Esophagus squamous epithelium (tissue), 5 donors: Measurements from ENCODE around the gene PTCHD4. TPM values are rescaled to one million over a fixed set of nuclear protein-coding genes. Genes with fewer than 3 reads are reported as not detected.

Source experiments
- DNase-seq: peaks from one replicate; lab custom pipeline; 2025; lab: John Stamatoyannopoulos, UW
- H3K27ac ChIP-seq, 4 donors: fragments of 200-600 bp; sonication (generic); one replicate each; pipeline ENCODE4 v1.5.1; 2016 to 2019; ENCODE audit warnings: mild to moderate bottlenecking in 1 of 4
- H3K27me3 ChIP-seq, 4 donors: fragments of 200-600 bp; sonication (generic); 1 replicate in 3 of 4; 2 replicates in 1 of 4; pipeline versions ENCODE4 v1.5.1 to v1.6.0; 2017 to 2021; ENCODE audit warnings: antibody characterized with exemption in 1 of 4
- H3K36me3 ChIP-seq, 3 donors: fragments of 200-600 bp; sonication (generic); one replicate each; pipeline ENCODE4 v1.5.1; 2016 to 2019
- H3K4me1 ChIP-seq, 3 donors: fragments of 200-600 bp; sonication (generic); one replicate each; pipeline ENCODE4 v1.5.1; 2017 to 2019
- H3K4me3 ChIP-seq, 4 donors: fragments of 200-600 bp; sonication (generic); 1 replicate in 3 of 4; 2 replicates in 1 of 4; pipeline ENCODE4 v1.5.1; 2016 to 2019; ENCODE audit warnings: mild to moderate bottlenecking in 2 of 4, moderate library complexity in 1 of 4
- H3K9me3 ChIP-seq, 3 donors: fragments of 200-600 bp; sonication (generic); one replicate each; pipeline ENCODE4 v1.5.1; 2016 to 2019
- CTCF ChIP-seq, 6 experiments: fragments of 450-650 bp in 4 of 6; fragments of 200-600 bp in 2 of 6; sonication (generic) in 2 of 6; IDR thresholded peaks; one replicate each; pipeline ENCODE4 v1.5.1; 2016 to 2019; ENCODE audit warnings: antibody characterized with exemption in 6 of 6, mild to moderate bottlenecking in 4 of 6, moderate library complexity in 4 of 6
- POLR2A ChIP-seq, 4 donors: fragments of 450-650 bp; IDR thresholded peaks; one replicate each; pipeline ENCODE4 v1.6.1; 2017; ENCODE audit warnings: antibody characterized with exemption in 4 of 4, mild to moderate bottlenecking in 4 of 4, moderate library complexity in 3 of 4
- WGBS, 2 donors: methylation state at CpG; one replicate each; pipeline ENCODE4 v1.1.5; 2018; 5-methylcytosine and 5-hydroxymethylcytosine counted together
- intact Hi-C: fragments of 100-400 bp; cut with DNase I; formaldehyde crosslinking; loops from one replicate; pipeline ENCODE4 v1.15.0; 2022
- total RNA-seq, 4 donors: library from RNA; depleted of rRNA; stranded (reverse); fragments of >200 nt; gene quantifications; one replicate each; pipeline ENCODE4 v1.1.0, GENCODE V29; 2016
- donor health status: DM: yes; HTN: yes; CAD: no.

PTCHD4 gene
- total RNA-seq, 4 donors from 2014 or later, result 0.19 to 0.22 TPM; not detected in 2

DNA sequence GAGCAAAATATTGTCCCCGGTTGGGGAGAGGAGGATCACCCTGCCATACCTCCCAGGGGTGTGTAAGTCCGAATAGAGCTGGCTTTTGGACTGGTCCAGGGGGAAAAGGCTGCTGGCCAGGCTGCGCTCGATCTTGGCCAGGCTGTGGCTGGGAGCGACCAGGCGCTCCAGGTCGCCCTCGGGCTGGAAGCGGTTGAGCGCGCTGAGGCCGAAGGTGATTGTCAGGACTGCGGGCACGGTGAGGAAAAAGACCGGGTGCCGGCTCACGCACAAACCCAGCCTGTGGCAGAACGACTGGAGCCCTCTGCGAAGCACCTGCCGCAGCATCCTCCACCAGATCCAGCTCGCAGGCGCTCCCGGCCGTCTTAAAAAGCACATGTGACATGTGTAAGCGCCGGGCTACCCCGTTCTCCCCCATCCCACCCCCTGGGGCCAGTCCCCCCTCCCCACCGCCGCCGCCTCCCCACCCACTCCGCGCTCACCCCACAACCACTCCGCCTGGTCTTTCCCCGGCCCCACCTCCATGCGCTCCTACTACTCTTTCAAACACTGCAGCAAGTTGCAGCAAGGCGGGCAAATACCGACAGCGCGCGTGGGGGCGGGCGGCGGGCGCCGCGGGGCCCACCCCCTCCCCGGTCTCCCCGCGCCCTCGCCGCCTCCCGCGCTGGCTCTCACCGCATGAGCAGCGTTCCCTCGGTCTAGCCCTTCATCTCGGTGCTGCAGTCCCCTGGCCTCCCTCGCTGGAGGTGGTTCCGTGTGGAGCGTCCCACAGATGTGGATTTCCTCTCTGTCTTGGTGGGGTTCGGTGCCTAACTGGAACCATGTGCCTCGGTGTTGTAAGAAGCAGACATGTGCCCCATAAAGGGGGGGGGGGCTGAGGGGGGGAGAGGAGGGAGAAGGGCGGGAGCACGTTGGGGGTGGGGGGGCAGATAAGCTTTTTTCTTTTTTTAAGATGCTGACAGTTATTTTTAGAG lies 42.4 kb downstream of the PTCHD4 start:
- no peak for DNase-seq

DNA sequence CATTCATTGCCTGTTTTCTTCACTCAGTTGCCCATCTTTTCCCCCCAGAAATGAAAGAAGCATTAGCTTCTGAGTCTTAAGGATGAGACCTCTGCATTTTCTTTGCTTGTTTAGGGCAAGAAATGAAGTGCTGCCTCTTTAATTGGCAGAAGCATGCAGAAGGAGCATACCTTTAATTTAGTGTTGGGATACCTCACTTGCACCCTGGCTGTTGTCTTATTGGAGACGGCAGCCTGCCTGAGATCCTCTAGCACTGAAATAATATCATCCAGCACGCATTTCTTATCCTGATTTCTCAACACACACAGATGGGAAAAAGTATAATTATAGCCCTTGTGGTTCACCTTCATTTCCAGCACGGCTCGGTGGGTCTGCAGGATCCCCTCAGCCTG lies 43.1 kb downstream of the PTCHD4 start:
- Histone ChIP-seq H3K4me3 (peak overlapping the region in 2 of 4 donors; percentile 36 to 59), H3K27me3 (peaks cover 0 to 28% (median 0%) of the 10 kb centered on the region in 4 donors), H3K9me3 (no peaks in the 10 kb centered on the region), H3K4me1 (peaks cover 0 to 16% (median 8%) of the 10 kb centered on the region in 3 donors), H3K36me3 (no peaks in the 10 kb centered on the region), H3K27ac (no peak overlapping the region)
- TF ChIP-seq CTCF (IDR thresholded peaks at IDR 0.05) (no peak), POLR2A (IDR thresholded peaks at IDR 0.05) (no peak)
- WGBS, 2 donors, result 21 to 33% methylated on average over 2 of the region's 4 CpGs
- intact Hi-C loops, result no loop called here
- DNase-seq, result no peak

More for the DNA sequence above, 42.4 kb downstream of the PTCHD4 start:
- intact Hi-C loops, result no loop called here
- Histone ChIP-seq H3K27me3 (peaks cover 0 to 28% (median 0%) of the 10 kb centered on the region in 4 donors), H3K4me1 (peaks cover 0 to 16% (median 8%) of the 10 kb centered on the region in 3 donors), H3K9me3 (no peaks in the 10 kb centered on the region), H3K4me3 (peak overlapping the region; percentile 14 to 59 (median 32)), H3K36me3 (no peaks in the 10 kb centered on the region), H3K27ac (no peak overlapping the region)
- TF ChIP-seq POLR2A (IDR thresholded peaks at IDR 0.05) (no peak), CTCF (IDR thresholded peaks at IDR 0.05) (no peak)
- WGBS, 2 donors, result 1 to 11% methylated on average over 8 to 16 of the region's 64 CpGs

- DNase-seq, result no peak
- Histone ChIP-seq H3K27me3 (peaks cover 0 to 28% (median 0%) of the 10 kb centered on the region in 4 donors), H3K9me3 (no peaks in the 10 kb centered on the region), H3K4me1 (peaks cover 0 to 16% (median 8%) of the 10 kb centered on the region in 3 donors), H3K4me3 (no peak overlapping the region), H3K27ac (no peak overlapping the region), H3K36me3 (no peaks in the 10 kb centered on the region)
- 59 to 67% methylated on average over 3 of the region's 3 CpGs for WGBS, 2 donors
- intact Hi-C loops, result no loop called here
- no peak for TF ChIP-seq POLR2A (IDR thresholded peaks at IDR 0.05)
- no peak for TF ChIP-seq CTCF (IDR thresholded peaks at IDR 0.05)
These were observed 43.8 kb downstream of the PTCHD4 start for GRCh38 chr6:48067148-48067712.

- TF ChIP-seq POLR2A (IDR thresholded peaks at IDR 0.05) (no peak), CTCF (IDR thresholded peaks at IDR 0.05) (no peak)
- no peak overlapping the region for H3K27ac ChIP-seq
- 56 to 58% methylated on average over 3 of the region's 3 CpGs for WGBS, 2 donors
- H3K4me3 ChIP-seq, result no peak overlapping the region
- no peak for DNase-seq
- no peaks in the 10 kb centered on the region for H3K9me3 ChIP-seq
- intact Hi-C loops, result no loop called here
- H3K36me3 ChIP-seq, result no peaks in the 10 kb centered on the region
- H3K27me3 ChIP-seq, result no peaks in the 10 kb centered on the region
- H3K4me1 ChIP-seq, result no peaks in the 10 kb centered on the region
These were observed 49.6 kb downstream of the PTCHD4 start for GRCh38 chr6:48061265-48061990.
